Uterus (tissue), 4 donors: ENCODE results near the gene SMCO2. TPM values are rescaled to one million over a fixed set of nuclear protein-coding genes. Genes with fewer than 3 reads are reported as not detected.

Experiments used
- DNase-seq, 2 donors: peaks; one replicate each; pipeline ENCODE4 v3.0.0-alpha.2; 2019 to 2020
- H3K27ac ChIP-seq, 2 donors: fragments of 200-600 bp; sonication (generic); 1 replicate in 1 of 2; 2 replicates in 1 of 2; pipeline ENCODE4 v1.5.1; 2016 to 2018
- H3K27me3 ChIP-seq, 2 donors: fragments of 200-600 bp; sonication (generic); one replicate each; pipeline ENCODE4 v1.5.1; 2018 to 2019; ENCODE audit warnings: control low read depth in 1 of 2
- H3K36me3 ChIP-seq, 2 donors: fragments of 200-600 bp; sonication (generic); one replicate each; pipeline ENCODE4 v1.5.1; 2019; ENCODE audit warnings: control low read depth in 1 of 2
- H3K4me1 ChIP-seq, 2 donors: fragments of 200-600 bp; sonication (generic); one replicate each; pipeline ENCODE4 v1.5.1; 2018 to 2019; ENCODE audit warnings: control low read depth in 1 of 2
- H3K4me3 ChIP-seq, 2 donors: fragments of 200-600 bp; sonication (generic); 1 replicate in 1 of 2; 2 replicates in 1 of 2; pipeline ENCODE4 v1.5.1; 2018 to 2019; ENCODE audit warnings: mild to moderate bottlenecking in 1 of 2
- H3K9me3 ChIP-seq, 2 donors: fragments of 200-600 bp; sonication (generic); one replicate each; pipeline ENCODE4 v1.5.1; 2019; ENCODE audit warnings: control low read depth in 1 of 2
- CTCF ChIP-seq, 4 experiments: fragments of 200-600 bp in 2 of 4; fragments of 450-650 bp in 2 of 4; sonication (generic) in 2 of 4; IDR thresholded peaks; one replicate each; pipeline ENCODE4 v1.5.1; 2016 to 2019; ENCODE audit warnings: antibody characterized with exemption in 4 of 4, mild to moderate bottlenecking in 2 of 4, moderate library complexity in 1 of 4
- POLR2A ChIP-seq, 2 donors: fragments of 450-650 bp; IDR thresholded peaks; one replicate each; pipeline ENCODE4 v1.6.1; 2016; ENCODE audit warnings: antibody characterized with exemption in 2 of 2, mild to moderate bottlenecking in 1 of 2, moderate library complexity in 1 of 2
- intact Hi-C: fragments of 100-400 bp; cut with DNase I; formaldehyde crosslinking; loops from one replicate; pipeline ENCODE4 v1.15.1; 2023; ENCODE audit warnings: low total_unique reads
- total RNA-seq, 4 donors: library from RNA; depleted of rRNA in 3 of 4; stranded (reverse); fragments of >200 nt in 3 of 4; gene quantifications; one replicate each; pipeline versions ENCODE4 v1.1.0 to v1.2.4, GENCODE V29; 2014 to 2023
- donor health status: DM: yes; HTN: yes; CAD: no.

SMCO2 gene
- total RNA-seq, 4 donors from 2014 or later = not detected

- Histone ChIP-seq H3K27ac (no peak overlapping the region), H3K9me3 (peaks cover 0 to 21% of the 10 kb centered on the region in 2 donors), H3K4me3 (no peak overlapping the region), H3K27me3 (no peaks in the 10 kb centered on the region), H3K4me1 (no peaks in the 10 kb centered on the region), H3K36me3 (no peaks in the 10 kb centered on the region)
- DNase-seq = no peak
- intact Hi-C loops = no loop called here
- TF ChIP-seq POLR2A (IDR thresholded peaks at IDR 0.05) (no peak), CTCF (IDR thresholded peaks at IDR 0.05) (no peak)
These were observed 32.4 kb downstream of the SMCO2 start for GRCh38 chr12:27478949-27479348.

- TF ChIP-seq CTCF (IDR thresholded peaks at IDR 0.05) (no peak), POLR2A (IDR thresholded peaks at IDR 0.05) (no peak)
- Histone ChIP-seq H3K4me1 (no peaks in the 10 kb centered on the region), H3K9me3 (peaks cover 0 to 21% of the 10 kb centered on the region in 2 donors), H3K36me3 (no peaks in the 10 kb centered on the region), H3K27ac (no peak overlapping the region), H3K27me3 (no peaks in the 10 kb centered on the region), H3K4me3 (no peak overlapping the region)
- intact Hi-C loops = no loop called here
- no peak for DNase-seq
These were observed 33.5 kb downstream of the SMCO2 start for GRCh38 chr12:27480016-27480415.

GRCh38 chr12:27486961-27487360 is 40.4 kb downstream of the SMCO2 start:
- H3K4me3 ChIP-seq = no peak overlapping the region
- H3K4me1 ChIP-seq = no peaks in the 10 kb centered on the region
- intact Hi-C loops = no loop called here
- TF ChIP-seq CTCF (IDR thresholded peaks at IDR 0.05) (no peak), POLR2A (IDR thresholded peaks at IDR 0.05) (no peak)
- no peak overlapping the region for H3K27ac ChIP-seq
- no peaks in the 10 kb centered on the region for H3K27me3 ChIP-seq
- no peaks in the 10 kb centered on the region for H3K36me3 ChIP-seq
- DNase-seq = no peak
- no peaks in the 10 kb centered on the region for H3K9me3 ChIP-seq

- Histone ChIP-seq H3K9me3 (no peaks in the 10 kb centered on the region), H3K27me3 (no peaks in the 10 kb centered on the region), H3K4me1 (no peaks in the 10 kb centered on the region), H3K36me3 (no peaks in the 10 kb centered on the region), H3K4me3 (no peak overlapping the region), H3K27ac (no peak overlapping the region)
- intact Hi-C loops = no loop called here
- DNase-seq = no peak
- TF ChIP-seq CTCF (IDR thresholded peaks at IDR 0.05) = no peak
- TF ChIP-seq POLR2A (IDR thresholded peaks at IDR 0.05) = no peak
These were observed 41.9 kb downstream of the SMCO2 start for GRCh38 chr12:27488479-27488878.

- H3K27ac ChIP-seq = no peak overlapping the region
- no peaks in the 10 kb centered on the region for H3K36me3 ChIP-seq
- no peaks in the 10 kb centered on the region for H3K9me3 ChIP-seq
- TF ChIP-seq CTCF (IDR thresholded peaks at IDR 0.05) = no peak
- TF ChIP-seq POLR2A (IDR thresholded peaks at IDR 0.05) = no peak
- H3K4me3 ChIP-seq = no peak overlapping the region
- H3K4me1 ChIP-seq = no peaks in the 10 kb centered on the region
- no peak for DNase-seq
- intact Hi-C loops = no loop called here
- H3K27me3 ChIP-seq = no peaks in the 10 kb centered on the region
These were observed 44.7 kb downstream of the SMCO2 start for GRCh38 chr12:27491226-27491625.
